HepG2 (cell line): ENCODE results near the gene CKS1B. TPM values are rescaled to one million over a fixed set of nuclear protein-coding genes. Genes with fewer than 3 reads are reported as not detected.

Experiments
- AGO2 ChIP-seq: fragments of 200-400 bp; formaldehyde crosslinking; optimal IDR thresholded peaks from 2 replicates; pipeline ENCODE3; 2017; ENCODE audit warnings: mild to moderate bottlenecking, low read depth, low read length, moderate library complexity
- HOXA7 ChIP-seq: sonication (generic); formaldehyde crosslinking; IDR thresholded peaks from 2 replicates; pipeline ENCODE4 v1.8.1; 2022; ENCODE audit warnings: mild to moderate bottlenecking, missing genetic modification reagents, moderate library complexity
- KLF6 ChIP-seq: IDR thresholded peaks from 2 replicates; pipeline ENCODE4 v1.8.0; 2016; ENCODE audit warnings: missing biosample characterization, missing genetic modification reagents
- MXD3 ChIP-seq: IDR thresholded peaks from 2 replicates; pipeline ENCODE4 v1.6.1; 2016; ENCODE audit warnings: mild to moderate bottlenecking, missing biosample characterization, missing genetic modification reagents
- REL ChIP-seq: sonication (generic); formaldehyde crosslinking; conservative IDR thresholded peaks from 2 replicates; pipeline ENCODE4 v1.8.0; 2022; ENCODE audit warnings: mild to moderate bottlenecking, missing genetic modification reagents, moderate library complexity
- SALL2 ChIP-seq: sonication (generic); formaldehyde crosslinking; IDR thresholded peaks from 2 replicates; pipeline ENCODE4 v1.8.1; 2023; ENCODE audit warnings: mild to moderate bottlenecking, missing genetic modification reagents, inconsistent platforms
- TP53 ChIP-seq: sonication (generic); formaldehyde crosslinking; conservative IDR thresholded peaks from 2 replicates; pipeline ENCODE4 v1.4.0; 2020; ENCODE audit warnings: missing genetic modification reagents
- ZMYM3 ChIP-seq: sonication (generic); formaldehyde crosslinking; IDR thresholded peaks from 2 replicates; pipeline ENCODE4 v1.5.1; 2020; ENCODE audit warnings: mild to moderate bottlenecking, missing genetic modification reagents
- ZNF354B ChIP-seq: sonication (generic); formaldehyde crosslinking; IDR thresholded peaks from 2 replicates; pipeline ENCODE4 v1.8.0; 2022; ENCODE audit warnings: mild to moderate bottlenecking, missing genetic modification reagents
- ZNF430 ChIP-seq: sonication (generic); formaldehyde crosslinking; IDR thresholded peaks from 2 replicates; pipeline ENCODE4 v1.9.0; 2021; ENCODE audit warnings: mild to moderate bottlenecking, missing genetic modification reagents
- ZNF513 ChIP-seq: sonication (generic); formaldehyde crosslinking; conservative IDR thresholded peaks from 2 replicates; pipeline ENCODE4 v1.5.0; 2020; ENCODE audit warnings: missing genetic modification reagents
- ZNF576 ChIP-seq: sonication (generic); formaldehyde crosslinking; IDR thresholded peaks from 2 replicates; pipeline ENCODE4 v1.4.0; 2020; ENCODE audit warnings: mild to moderate bottlenecking, missing genetic modification reagents
- ZNF782 ChIP-seq: sonication (generic); formaldehyde crosslinking; IDR thresholded peaks from 2 replicates; pipeline ENCODE4 v1.4.0; 2020; ENCODE audit warnings: missing genetic modification reagents, mild to moderate bottlenecking, borderline replicate concordance
- polyA plus RNA-seq, 8 experiments: library from polyadenylated mRNA; depleted of rRNA in 3 of 8; stranded (reverse) in 7 of 8; unstranded in 1 of 8; fragments of >200 nt; fragmentation: Illumina TruSeq in 4 of 8; extraction: Trizol in 4 of 8; gene quantifications; 2 replicates each; pipeline versions ENCODE4 v1.2.1 to v1.2.3, GENCODE V29; 2011 to 2016; ENCODE audit warnings: low read depth in 4 of 8, missing spikeins in 1 of 8, mixed read lengths in 1 of 8; ENCODE audit not compliant: insufficient read depth in 1 of 8
- total RNA-seq, 5 experiments: library from RNA; depleted of rRNA; stranded (reverse); fragments of >200 nt; fragmentation: Illumina TruSeq; extraction: Trizol; gene quantifications; 2 replicates each; pipeline ENCODE4 v1.2.3, GENCODE V29; 2016; ENCODE audit warnings: low read depth in 1 of 5
- TF ChIP-seq, protein P1 (sequence below): IDR thresholded peaks from 2 replicates; pipeline ENCODE4 v1.6.1; 2016; ENCODE audit warnings: mild to moderate bottlenecking
- TF ChIP-seq, protein P2 (sequence below): sonication (generic); formaldehyde crosslinking; IDR thresholded peaks from one replicate; pipeline ENCODE4 v1.5.1; 2020; ENCODE audit warnings: mild to moderate bottlenecking, missing genetic modification reagents; ENCODE audit errors: not compliant biosample characterization

The CKS1B gene
- total and polyA plus RNA-seq, 2 of the 13 experiments (the other 11 are each of a cell fraction or from before 2014, with no cell fraction given): 217 to 222 TPM

GRCh38 chr1:155001675-155002463, 27.4 kb downstream of the CKS1B start (continued):
- TF ChIP-seq ZNF576 (CRISPR knock-in tag) (no peak), ZMYM3 (CRISPR knock-in tag) (no peak), ZNF513 (no peak), TP53 (CRISPR knock-in tag) (no peak), AGO2 (no peak), KLF6 (CRISPR knock-in tag) (no peak), HOXA7 (no peak), ZNF782 (CRISPR knock-in tag) (no peak), ZNF430 (CRISPR knock-in tag) (peak; percentile 6; the same call in 1 of the 2 replicates), SALL2 (CRISPR knock-in tag) (no peak), REL (CRISPR knock-in tag) (no peak), ZNF354B (CRISPR knock-in tag) (no peak), MXD3 (CRISPR knock-in tag) (no peak)
- TF ChIP-seq, protein P1, sequence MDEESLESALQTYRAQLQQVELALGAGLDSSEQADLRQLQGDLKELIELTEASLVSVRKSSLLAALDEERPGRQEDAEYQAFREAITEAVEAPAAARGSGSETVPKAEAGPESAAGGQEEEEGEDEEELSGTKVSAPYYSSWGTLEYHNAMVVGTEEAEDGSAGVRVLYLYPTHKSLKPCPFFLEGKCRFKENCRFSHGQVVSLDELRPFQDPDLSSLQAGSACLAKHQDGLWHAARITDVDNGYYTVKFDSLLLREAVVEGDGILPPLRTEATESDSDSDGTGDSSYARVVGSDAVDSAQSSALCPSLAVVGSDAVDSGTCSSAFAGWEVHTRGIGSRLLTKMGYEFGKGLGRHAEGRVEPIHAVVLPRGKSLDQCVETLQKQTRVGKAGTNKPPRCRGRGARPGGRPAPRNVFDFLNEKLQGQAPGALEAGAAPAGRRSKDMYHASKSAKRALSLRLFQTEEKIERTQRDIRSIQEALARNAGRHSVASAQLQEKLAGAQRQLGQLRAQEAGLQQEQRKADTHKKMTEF (CRISPR knock-in tag): no peak
- TF ChIP-seq, protein P2, sequence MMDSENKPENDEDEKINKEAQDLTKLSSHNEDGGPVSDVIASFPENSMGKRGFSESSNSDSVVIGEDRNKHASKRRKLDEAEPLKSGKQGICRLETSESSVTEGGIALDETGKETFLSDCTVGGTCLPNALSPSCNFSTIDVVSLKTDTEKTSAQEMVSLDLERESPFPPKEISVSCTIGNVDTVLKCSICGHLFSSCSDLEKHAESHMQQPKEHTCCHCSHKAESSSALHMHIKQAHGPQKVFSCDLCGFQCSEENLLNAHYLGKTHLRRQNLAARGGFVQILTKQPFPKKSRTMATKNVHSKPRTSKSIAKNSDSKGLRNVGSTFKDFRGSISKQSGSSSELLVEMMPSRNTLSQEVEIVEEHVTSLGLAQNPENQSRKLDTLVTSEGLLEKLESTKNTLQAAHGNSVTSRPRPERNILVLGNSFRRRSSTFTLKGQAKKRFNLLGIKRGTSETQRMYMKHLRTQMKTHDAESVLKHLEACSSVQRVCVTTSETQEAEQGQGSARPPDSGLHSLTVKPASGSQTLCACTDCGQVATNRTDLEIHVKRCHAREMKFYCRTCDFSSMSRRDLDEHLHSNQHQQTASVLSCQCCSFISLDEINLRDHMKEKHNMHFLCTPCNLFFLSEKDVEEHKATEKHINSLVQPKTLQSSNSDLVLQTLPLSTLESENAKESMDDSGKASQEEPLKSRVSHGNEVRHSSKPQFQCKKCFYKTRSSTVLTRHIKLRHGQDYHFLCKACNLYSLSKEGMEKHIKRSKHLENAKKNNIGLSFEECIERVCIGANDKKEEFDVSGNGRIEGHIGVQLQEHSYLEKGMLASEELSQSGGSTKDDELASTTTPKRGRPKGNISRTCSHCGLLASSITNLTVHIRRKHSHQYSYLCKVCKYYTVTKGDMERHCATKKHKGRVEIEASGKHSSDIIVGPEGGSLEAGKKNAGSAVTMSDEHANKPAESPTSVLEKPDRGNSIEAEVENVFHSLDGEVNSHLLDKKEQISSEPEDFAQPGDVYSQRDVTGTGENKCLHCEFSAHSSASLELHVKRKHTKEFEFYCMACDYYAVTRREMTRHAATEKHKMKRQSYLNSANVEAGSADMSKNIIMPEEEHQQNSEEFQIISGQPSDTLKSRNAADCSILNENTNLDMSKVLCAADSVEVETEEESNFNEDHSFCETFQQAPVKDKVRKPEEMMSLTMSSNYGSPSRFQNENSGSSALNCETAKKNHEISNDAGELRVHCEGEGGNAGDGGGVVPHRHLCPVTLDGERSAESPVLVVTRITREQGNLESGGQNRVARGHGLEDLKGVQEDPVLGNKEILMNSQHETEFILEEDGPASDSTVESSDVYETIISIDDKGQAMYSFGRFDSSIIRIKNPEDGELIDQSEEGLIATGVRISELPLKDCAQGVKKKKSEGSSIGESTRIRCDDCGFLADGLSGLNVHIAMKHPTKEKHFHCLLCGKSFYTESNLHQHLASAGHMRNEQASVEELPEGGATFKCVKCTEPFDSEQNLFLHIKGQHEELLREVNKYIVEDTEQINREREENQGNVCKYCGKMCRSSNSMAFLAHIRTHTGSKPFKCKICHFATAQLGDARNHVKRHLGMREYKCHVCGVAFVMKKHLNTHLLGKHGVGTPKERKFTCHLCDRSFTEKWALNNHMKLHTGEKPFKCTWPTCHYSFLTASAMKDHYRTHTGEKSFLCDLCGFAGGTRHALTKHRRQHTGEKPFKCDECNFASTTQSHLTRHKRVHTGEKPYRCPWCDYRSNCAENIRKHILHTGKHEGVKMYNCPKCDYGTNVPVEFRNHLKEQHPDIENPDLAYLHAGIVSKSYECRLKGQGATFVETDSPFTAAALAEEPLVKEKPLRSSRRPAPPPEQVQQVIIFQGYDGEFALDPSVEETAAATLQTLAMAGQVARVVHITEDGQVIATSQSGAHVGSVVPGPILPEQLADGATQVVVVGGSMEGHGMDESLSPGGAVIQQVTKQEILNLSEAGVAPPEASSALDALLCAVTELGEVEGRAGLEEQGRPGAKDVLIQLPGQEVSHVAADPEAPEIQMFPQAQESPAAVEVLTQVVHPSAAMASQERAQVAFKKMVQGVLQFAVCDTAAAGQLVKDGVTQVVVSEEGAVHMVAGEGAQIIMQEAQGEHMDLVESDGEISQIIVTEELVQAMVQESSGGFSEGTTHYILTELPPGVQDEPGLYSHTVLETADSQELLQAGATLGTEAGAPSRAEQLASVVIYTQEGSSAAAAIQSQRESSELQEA (CRISPR knock-in tag): no peak
